ENCODE data around the gene RAB40A. TPM values are rescaled to one million over a fixed set of nuclear protein-coding genes. Genes with fewer than 3 reads are reported as not detected.
"Not testable (repeated sequence)": the region's sequence is repeated elsewhere in the genome, so short reads cannot be mapped to it uniquely, and the experiment has no call there.

RAB40A gene
- total and polyA plus RNA-seq, 2 donors = 1.4 to 1.7 TPM

DNA sequence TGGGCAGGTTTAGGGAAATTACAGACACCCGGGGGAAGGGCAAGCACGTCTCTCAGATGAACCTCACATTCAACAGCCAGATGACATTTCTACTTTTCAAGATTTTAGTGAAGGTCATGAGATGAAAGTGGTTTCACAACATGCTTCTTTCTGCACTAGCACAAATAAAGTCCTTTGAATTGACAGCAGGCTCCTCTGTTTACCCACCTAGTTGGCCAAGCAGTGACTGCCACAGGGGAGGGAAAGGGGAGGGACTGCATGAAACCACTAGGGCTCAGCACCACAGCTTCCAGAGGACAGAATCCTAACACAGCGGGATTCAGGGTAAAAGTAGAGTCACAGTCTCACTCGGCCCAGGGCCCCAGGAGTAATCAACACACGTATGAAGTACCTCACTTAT is 6.2 kb downstream of the RAB40A start:
- WGBS = 74% methylated on average over 5 of the region's 5 CpGs
- Histone ChIP-seq H3K27ac (ENCODE audit: low read depth) (no peak overlapping the region), H3K4me3 (ENCODE audit: low read depth, low read length) (no peak overlapping the region), H3K36me3 (ENCODE audit: insufficient read depth) (no peaks in the 10 kb centered on the region), H3K4me1 (ENCODE audit: insufficient read depth) (no peaks in the 10 kb centered on the region)
- no peak for DNase-seq (ENCODE audit: extremely low spot score)

DNA sequence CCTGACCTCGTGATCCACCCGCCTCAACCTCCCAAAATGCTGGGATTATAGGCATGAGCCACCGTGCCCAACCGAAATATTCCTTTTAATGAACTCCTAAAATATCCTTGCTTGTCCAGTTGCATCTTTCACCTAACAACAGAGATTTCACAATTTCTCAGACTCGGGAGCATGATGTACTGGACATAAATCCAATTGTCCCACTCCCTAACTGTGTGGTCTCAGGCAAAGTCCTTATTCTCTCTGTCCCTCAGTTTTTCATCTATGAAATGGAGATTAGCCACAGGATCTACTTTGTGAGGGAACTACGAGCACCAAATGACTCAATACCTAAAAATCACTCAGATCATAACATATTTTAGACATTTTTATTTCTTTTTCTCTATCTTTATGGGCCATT is 9.3 kb downstream of the RAB40A start:
- DNase-seq (ENCODE audit: extremely low spot score) = no peak
- no peak overlapping the region for H3K27ac ChIP-seq (ENCODE audit: low read depth)
- no peaks in the 10 kb centered on the region for H3K36me3 ChIP-seq (ENCODE audit: insufficient read depth)
- H3K4me3 ChIP-seq (ENCODE audit: low read depth, low read length) = no peak overlapping the region
- WGBS = 90% methylated on average over 6 of the region's 6 CpGs
- H3K4me1 ChIP-seq (ENCODE audit: insufficient read depth) = no peaks in the 10 kb centered on the region

DNA sequence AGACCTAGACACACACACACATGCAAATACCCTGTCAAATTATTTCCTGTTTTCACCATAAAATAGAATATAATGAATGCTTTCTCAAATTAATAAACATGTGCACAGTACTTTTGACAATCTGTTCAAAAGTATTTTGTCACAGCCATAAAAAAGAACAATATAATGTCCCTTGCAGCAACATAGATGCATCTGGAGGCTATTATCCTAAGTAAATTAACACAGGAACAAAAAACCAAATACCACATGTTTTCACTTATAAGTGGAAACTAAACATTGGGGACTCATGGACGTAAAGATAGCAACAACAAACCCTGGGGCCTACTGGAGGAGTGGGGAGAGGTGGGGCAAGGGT is 15.5 kb downstream of the RAB40A start:
- DNase-seq (ENCODE audit: extremely low spot score) = no peak
- WGBS = 78% methylated on average over 1 of the region's 1 CpG
- Histone ChIP-seq H3K4me1 (ENCODE audit: insufficient read depth) (no peaks in the 10 kb centered on the region), H3K36me3 (ENCODE audit: insufficient read depth) (no peaks in the 10 kb centered on the region), H3K27ac (ENCODE audit: low read depth) (no peak overlapping the region), H3K4me3 (ENCODE audit: low read depth, low read length) (no peak overlapping the region)

DNA sequence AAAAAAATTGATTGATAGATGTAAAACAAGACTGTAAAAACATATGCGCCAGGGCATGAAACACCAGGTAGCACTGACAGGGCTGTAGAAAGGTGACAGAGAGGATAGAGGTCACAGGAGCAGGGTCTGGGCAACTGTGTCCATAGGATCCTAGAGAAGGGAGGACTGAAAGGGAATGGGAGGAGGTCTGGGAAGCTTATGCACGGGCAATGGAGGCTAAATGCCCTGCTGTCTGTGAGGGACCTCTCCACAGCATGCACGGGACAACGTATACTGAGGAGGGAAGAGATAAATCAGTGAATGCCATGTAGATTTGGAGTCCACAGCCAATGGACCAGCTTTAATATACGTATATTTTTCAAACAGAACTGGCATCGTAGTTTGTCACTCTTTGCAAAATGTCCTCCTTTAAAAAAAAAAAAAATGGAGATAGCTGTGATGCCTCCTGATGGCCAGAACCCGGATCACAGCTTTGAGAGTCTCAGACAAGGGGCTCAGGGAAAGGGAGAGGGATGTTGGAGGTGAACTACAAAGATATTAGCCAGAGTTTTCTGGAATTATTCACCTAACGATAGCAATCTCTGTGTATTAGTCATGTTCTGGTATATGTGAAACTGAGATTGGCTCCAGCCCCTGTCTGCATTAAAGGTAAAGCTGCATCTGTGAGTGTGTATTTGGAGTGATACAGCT is 16.0 kb downstream of the RAB40A start:
- Histone ChIP-seq H3K4me3 (ENCODE audit: low read depth, low read length) (no peak overlapping the region), H3K36me3 (ENCODE audit: insufficient read depth) (no peaks in the 10 kb centered on the region), H3K4me1 (ENCODE audit: insufficient read depth) (no peaks in the 10 kb centered on the region), H3K27ac (ENCODE audit: low read depth) (no peak overlapping the region)
- WGBS = 43% methylated on average over 8 of the region's 8 CpGs
- DNase-seq (ENCODE audit: extremely low spot score) = no peak

GRCh38 chrX:103498786-103499185 is 20.5 kb downstream of the RAB40A start:
- 93% methylated on average over 5 of the region's 5 CpGs for WGBS
- no peak for DNase-seq (ENCODE audit: extremely low spot score)
- H3K4me1 ChIP-seq (ENCODE audit: insufficient read depth) = no peaks in the 10 kb centered on the region
- no peak overlapping the region for H3K27ac ChIP-seq (ENCODE audit: low read depth)
- no peak overlapping the region for H3K4me3 ChIP-seq (ENCODE audit: low read depth, low read length)
- no peaks in the 10 kb centered on the region for H3K36me3 ChIP-seq (ENCODE audit: insufficient read depth)

DNA sequence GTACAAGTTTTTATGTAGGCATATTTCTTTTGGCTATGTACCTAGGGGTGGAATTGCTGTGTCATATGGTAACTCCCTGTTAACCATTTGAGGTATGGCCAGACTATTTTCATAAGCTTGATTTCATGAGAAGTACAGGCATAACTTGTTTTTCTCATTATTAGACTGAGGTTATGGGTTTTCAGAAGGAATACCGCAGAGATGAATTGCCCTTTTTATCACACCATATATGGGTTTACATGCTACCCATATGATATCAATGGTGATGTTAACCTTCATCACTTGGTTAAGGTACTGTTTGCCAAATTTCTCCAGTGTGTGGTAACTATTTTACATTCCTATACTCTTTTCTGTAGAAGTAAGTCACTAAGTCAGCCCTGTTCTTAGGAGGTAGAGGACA is 23.5 kb downstream of the RAB40A start:
- no peak for DNase-seq (ENCODE audit: extremely low spot score)
- no peak overlapping the region for H3K27ac ChIP-seq (ENCODE audit: low read depth)
- H3K4me1 ChIP-seq (ENCODE audit: insufficient read depth) = no peaks in the 10 kb centered on the region
- no peak overlapping the region for H3K4me3 ChIP-seq (ENCODE audit: low read depth, low read length)
- H3K36me3 ChIP-seq (ENCODE audit: insufficient read depth) = no peaks in the 10 kb centered on the region
- 87% methylated on average over 1 of the region's 1 CpG for WGBS

GRCh38 chrX:103493578-103493977 is 25.7 kb downstream of the RAB40A start:
- DNase-seq (ENCODE audit: extremely low spot score); H3K4me3 ChIP-seq (ENCODE audit: low read depth, low read length); H3K27ac ChIP-seq (ENCODE audit: low read depth); H3K4me1 ChIP-seq (ENCODE audit: insufficient read depth); H3K36me3 ChIP-seq (ENCODE audit: insufficient read depth): not testable (repeated sequence)
- 96% methylated on average over 3 of the region's 3 CpGs for WGBS

DNA sequence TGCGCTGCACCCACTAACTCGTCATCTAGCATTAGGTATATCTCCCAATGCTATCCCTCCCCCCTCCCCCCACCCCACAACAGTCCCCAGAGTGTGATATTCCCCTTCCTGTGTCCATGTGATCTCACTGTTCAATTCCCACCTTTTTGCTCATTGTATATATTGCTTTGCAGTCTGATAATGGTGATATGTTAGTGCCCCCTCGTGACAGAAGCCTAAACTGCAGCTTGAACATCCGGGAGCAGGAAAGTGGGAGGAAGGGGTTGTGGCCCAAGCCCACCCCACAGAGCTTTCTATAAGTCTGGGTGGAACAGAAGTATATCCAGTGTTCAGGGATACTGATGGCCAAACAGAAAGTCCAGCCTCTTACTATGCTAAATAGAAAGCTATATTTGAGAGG is 29.6 kb downstream of the RAB40A start:
- H3K27ac ChIP-seq (ENCODE audit: low read depth); H3K36me3 ChIP-seq (ENCODE audit: insufficient read depth); H3K4me3 ChIP-seq (ENCODE audit: low read depth, low read length); H3K4me1 ChIP-seq (ENCODE audit: insufficient read depth); DNase-seq (ENCODE audit: extremely low spot score): not testable (repeated sequence)
- 4% methylated on average over 2 of the region's 4 CpGs for WGBS

- WGBS = 44% methylated on average over 1 of the region's 1 CpG
- DNase-seq (ENCODE audit: extremely low spot score) = no peak
- Histone ChIP-seq H3K36me3 (ENCODE audit: insufficient read depth) (no peaks in the 10 kb centered on the region), H3K27ac (ENCODE audit: low read depth) (no peak overlapping the region), H3K4me3 (ENCODE audit: low read depth, low read length) (no peak overlapping the region), H3K4me1 (ENCODE audit: insufficient read depth) (no peaks in the 10 kb centered on the region)
Observed at GRCh38 chrX:103488794-103489193, 30.5 kb downstream of the RAB40A start.

DNA sequence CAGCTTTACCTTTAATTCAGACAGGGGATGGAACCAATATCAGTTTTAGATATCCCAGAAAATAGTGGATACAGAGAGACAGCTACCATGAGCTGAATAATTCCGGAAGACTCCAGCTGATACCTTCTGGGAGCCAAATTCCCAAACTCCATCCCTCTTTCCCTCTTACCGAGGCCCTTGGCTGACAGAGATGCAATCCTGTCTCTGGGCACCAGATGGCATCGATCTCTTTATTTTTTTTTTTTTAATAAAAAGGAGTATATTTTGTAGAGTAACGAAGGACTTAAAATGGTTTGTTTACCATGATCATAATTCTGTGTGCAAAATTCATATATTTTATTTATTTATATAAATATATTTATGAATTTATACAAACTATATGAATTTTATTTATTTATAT is 31.0 kb downstream of the RAB40A start:
- DNase-seq (ENCODE audit: extremely low spot score) = no peak
- no peaks in the 10 kb centered on the region for H3K4me1 ChIP-seq (ENCODE audit: insufficient read depth)
- no peak overlapping the region for H3K27ac ChIP-seq (ENCODE audit: low read depth)
- 26% methylated on average over 4 of the region's 4 CpGs for WGBS
- no peaks in the 10 kb centered on the region for H3K36me3 ChIP-seq (ENCODE audit: insufficient read depth)
- H3K4me3 ChIP-seq (ENCODE audit: low read depth, low read length) = no peak overlapping the region

DNA sequence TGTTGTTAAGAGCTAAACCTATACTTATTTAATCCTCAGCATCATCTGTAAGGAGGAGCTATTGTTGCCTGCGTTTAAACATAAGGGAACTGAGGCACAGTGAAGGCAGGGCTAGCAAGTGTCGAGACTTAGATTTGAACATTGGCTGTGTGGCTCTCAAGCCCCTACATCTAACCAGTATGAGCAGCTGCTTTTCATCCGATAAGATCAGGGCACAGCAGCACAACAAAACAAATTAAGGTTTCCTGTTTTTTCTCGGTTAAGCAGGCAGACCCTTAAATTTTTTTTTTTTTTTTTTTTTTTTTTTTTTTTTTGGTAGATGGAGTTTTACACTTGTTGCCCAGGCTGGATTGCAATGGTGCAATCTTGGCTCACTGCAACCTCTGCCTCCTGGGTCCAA is 35.6 kb downstream of the RAB40A start:
- Histone ChIP-seq H3K4me3 (ENCODE audit: low read depth, low read length) (no peak overlapping the region), H3K27ac (ENCODE audit: low read depth) (no peak overlapping the region), H3K4me1 (ENCODE audit: insufficient read depth) (no peaks in the 10 kb centered on the region), H3K36me3 (ENCODE audit: insufficient read depth) (no peaks in the 10 kb centered on the region)
- DNase-seq (ENCODE audit: extremely low spot score) = no peak
- WGBS = 65% methylated on average over 4 of the region's 4 CpGs

GRCh38 chrX:103480526-103480925 is 38.8 kb downstream of the RAB40A start:
- Histone ChIP-seq H3K36me3 (ENCODE audit: insufficient read depth) (no peaks in the 10 kb centered on the region), H3K27ac (ENCODE audit: low read depth) (no peak overlapping the region), H3K4me3 (ENCODE audit: low read depth, low read length) (no peak overlapping the region), H3K4me1 (ENCODE audit: insufficient read depth) (no peaks in the 10 kb centered on the region)
- 71% methylated on average over 1 of the region's 2 CpGs for WGBS
- DNase-seq (ENCODE audit: extremely low spot score) = no peak

DNA sequence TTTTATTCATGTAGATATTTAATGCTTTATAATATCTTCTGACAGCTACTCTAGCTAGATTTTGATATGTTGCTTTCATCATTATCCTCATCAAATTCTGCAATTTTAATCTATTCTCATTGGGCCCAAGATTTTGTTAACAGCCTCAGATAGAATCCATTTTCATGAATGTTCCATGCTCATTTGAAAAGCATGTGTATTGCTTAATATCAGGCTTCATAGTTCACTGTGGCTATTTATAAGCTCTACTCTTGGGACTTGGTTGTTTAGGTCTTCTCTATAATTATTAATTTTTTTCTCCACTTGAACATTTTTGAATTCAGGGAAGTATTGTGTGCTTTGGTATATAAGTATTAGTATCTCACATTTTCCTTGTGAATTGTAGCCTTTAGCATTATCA is 41.8 kb downstream of the RAB40A start:
- no peaks in the 10 kb centered on the region for H3K4me1 ChIP-seq (ENCODE audit: insufficient read depth)
- H3K27ac ChIP-seq (ENCODE audit: low read depth) = no peak overlapping the region
- H3K4me3 ChIP-seq (ENCODE audit: low read depth, low read length) = no peak overlapping the region
- H3K36me3 ChIP-seq (ENCODE audit: insufficient read depth) = no peaks in the 10 kb centered on the region
- no peak for DNase-seq (ENCODE audit: extremely low spot score)

DNA sequence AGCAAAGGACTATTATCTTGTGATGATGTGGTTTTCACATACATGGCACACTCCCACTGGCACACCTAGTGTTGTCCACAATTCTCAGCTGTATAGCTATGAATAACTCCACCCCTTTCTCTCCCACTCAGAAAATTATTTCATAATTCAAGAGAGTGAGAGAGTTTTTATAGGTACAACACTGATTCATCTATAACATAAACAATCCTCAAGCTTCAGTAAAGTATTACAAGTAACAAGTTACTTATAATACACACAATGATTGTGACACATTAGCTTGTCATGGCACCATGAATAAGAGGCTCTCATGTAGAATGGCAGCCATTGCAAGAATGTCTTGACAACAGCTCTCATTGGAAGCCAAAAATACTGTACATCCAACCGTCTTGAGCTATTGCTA is 43.9 kb downstream of the RAB40A start:
- no peaks in the 10 kb centered on the region for H3K36me3 ChIP-seq (ENCODE audit: insufficient read depth)
- H3K4me3 ChIP-seq (ENCODE audit: low read depth, low read length) = no peak overlapping the region
- no peaks in the 10 kb centered on the region for H3K4me1 ChIP-seq (ENCODE audit: insufficient read depth)
- WGBS = 96% methylated on average over 1 of the region's 1 CpG
- no peak for DNase-seq (ENCODE audit: extremely low spot score)
- H3K27ac ChIP-seq (ENCODE audit: low read depth) = no peak overlapping the region

DNA sequence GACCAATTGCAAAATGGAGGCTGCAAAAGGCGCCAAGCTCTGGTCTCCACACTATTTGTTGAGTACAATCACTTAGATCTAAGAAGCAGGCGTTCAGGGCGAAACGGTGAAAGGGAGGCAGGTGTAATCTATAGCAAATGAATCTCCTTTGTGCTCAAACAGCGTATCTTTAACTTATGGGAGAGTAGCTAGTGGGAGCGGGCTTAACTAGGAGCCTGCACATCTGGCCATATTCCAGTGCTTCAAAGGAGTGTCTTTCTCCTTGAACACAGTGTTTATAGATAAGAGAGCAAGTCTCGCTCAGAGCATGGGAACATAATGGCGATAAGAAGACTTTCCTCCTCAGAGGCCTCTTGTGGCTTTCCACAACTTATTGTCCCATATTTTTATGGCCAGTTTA is 49.3 kb downstream of the RAB40A start:
- H3K27ac ChIP-seq (ENCODE audit: low read depth) = not testable (repeated sequence)

More for the DNA sequence above, 49.3 kb downstream of the RAB40A start:
- not testable (repeated sequence) for H3K4me3 ChIP-seq (ENCODE audit: low read depth, low read length); H3K4me1 ChIP-seq (ENCODE audit: insufficient read depth); DNase-seq (ENCODE audit: extremely low spot score); H3K36me3 ChIP-seq (ENCODE audit: insufficient read depth)
- WGBS = 72% methylated on average over 8 of the region's 8 CpGs
